ENCODE results near the gene JAGN1. TPM values are rescaled to one million over a fixed set of nuclear protein-coding genes. Genes with fewer than 3 reads are reported as not detected.
"Not testable (repeated sequence)": the region's sequence is repeated elsewhere in the genome, so short reads cannot be mapped to it uniquely, and the experiment has no call there.

The JAGN1 gene
- total RNA-seq, 1 donor from 2014 or later: 33.0 TPM

GRCh38 chr3:9934993-9935392, 44.6 kb downstream of the JAGN1 start:
- peaks cover 11% of the 10 kb centered on the region for H3K36me3 Mint-ChIP-seq (ENCODE audit: insufficient read depth)
- no peak for TF ChIP-seq CTCF (IDR thresholded peaks at IDR 0.05; ENCODE audit: unreplicated experiment)
- H3K27me3 Mint-ChIP-seq: no peaks in the 10 kb centered on the region
- H3K27ac Mint-ChIP-seq: no peak overlapping the region
- peaks cover 17% of the 10 kb centered on the region for H3K4me1 Mint-ChIP-seq (ENCODE audit: low read depth)
- H3K4me3 Mint-ChIP-seq (ENCODE audit: low read depth): peak overlapping the region; percentile 96
- no peaks in the 10 kb centered on the region for H3K9me3 Mint-ChIP-seq (ENCODE audit: low read depth)
- no peak for DNase-seq (ENCODE audit: low spot score, unreplicated experiment)

- no peak for DNase-seq (ENCODE audit: low spot score, unreplicated experiment)
- H3K4me1 Mint-ChIP-seq (ENCODE audit: low read depth): peaks cover 17% of the 10 kb centered on the region
- H3K9me3 Mint-ChIP-seq (ENCODE audit: low read depth): no peaks in the 10 kb centered on the region
- no peak overlapping the region for H3K27ac Mint-ChIP-seq
- no peak overlapping the region for H3K4me3 Mint-ChIP-seq (ENCODE audit: low read depth)
- H3K36me3 Mint-ChIP-seq (ENCODE audit: insufficient read depth): peaks cover 10% of the 10 kb centered on the region
- no peak for TF ChIP-seq CTCF (IDR thresholded peaks at IDR 0.05; ENCODE audit: unreplicated experiment)
- H3K27me3 Mint-ChIP-seq: no peaks in the 10 kb centered on the region
Observed at GRCh38 chr3:9935966-9936510, 45.6 kb downstream of the JAGN1 start.

- Mint-ChIP-seq H3K9me3 (ENCODE audit: low read depth) (no peaks in the 10 kb centered on the region), H3K36me3 (ENCODE audit: insufficient read depth) (peaks cover 16% of the 10 kb centered on the region), H3K27ac (no peak overlapping the region), H3K4me3 (ENCODE audit: low read depth) (no peak overlapping the region), H3K27me3 (no peaks in the 10 kb centered on the region), H3K4me1 (ENCODE audit: low read depth) (peaks cover 17% of the 10 kb centered on the region)
- no peak for DNase-seq (ENCODE audit: low spot score, unreplicated experiment)
- TF ChIP-seq CTCF (IDR thresholded peaks at IDR 0.05; ENCODE audit: unreplicated experiment): no peak
Observed at GRCh38 chr3:9937486-9938238, 47.3 kb downstream of the JAGN1 start.

- H3K27ac Mint-ChIP-seq: no peak overlapping the region
- H3K4me3 Mint-ChIP-seq (ENCODE audit: low read depth): no peak overlapping the region
- peaks cover 18% of the 10 kb centered on the region for H3K36me3 Mint-ChIP-seq (ENCODE audit: insufficient read depth)
- H3K9me3 Mint-ChIP-seq (ENCODE audit: low read depth): no peaks in the 10 kb centered on the region
- no peak for DNase-seq (ENCODE audit: low spot score, unreplicated experiment)
- no peak for TF ChIP-seq CTCF (IDR thresholded peaks at IDR 0.05; ENCODE audit: unreplicated experiment)
- no peaks in the 10 kb centered on the region for H3K27me3 Mint-ChIP-seq
- H3K4me1 Mint-ChIP-seq (ENCODE audit: low read depth): peaks cover 15% of the 10 kb centered on the region
Observed at GRCh38 chr3:9938966-9939365, 48.6 kb downstream of the JAGN1 start.

- not testable (repeated sequence) for H3K27me3 Mint-ChIP-seq; H3K4me1 Mint-ChIP-seq (ENCODE audit: low read depth)
Observed at GRCh38 chr3:9939906-9940305, 49.5 kb downstream of the JAGN1 start.

GRCh38 chr3:9940746-9941145, 50.3 kb downstream of the JAGN1 start:
- Mint-ChIP-seq H3K4me1 (ENCODE audit: low read depth) (no peaks in the 10 kb centered on the region), H3K9me3 (ENCODE audit: low read depth) (no peaks in the 10 kb centered on the region), H3K4me3 (ENCODE audit: low read depth) (no peak overlapping the region), H3K27me3 (no peaks in the 10 kb centered on the region), H3K36me3 (ENCODE audit: insufficient read depth) (peaks cover 12% of the 10 kb centered on the region), H3K27ac (no peak overlapping the region)
- TF ChIP-seq CTCF (IDR thresholded peaks at IDR 0.05; ENCODE audit: unreplicated experiment): no peak
- no peak for DNase-seq (ENCODE audit: low spot score, unreplicated experiment)

More at GRCh38 chr3:9939906-9940305, 49.5 kb downstream of the JAGN1 start:
- H3K36me3 Mint-ChIP-seq (ENCODE audit: insufficient read depth): peaks cover 18% of the 10 kb centered on the region
- H3K27ac Mint-ChIP-seq; H3K9me3 Mint-ChIP-seq (ENCODE audit: low read depth); H3K4me3 Mint-ChIP-seq (ENCODE audit: low read depth); DNase-seq (ENCODE audit: low spot score, unreplicated experiment): not testable (repeated sequence)

Measured in progenitor cell of endocrine pancreas (in vitro differentiated cells).